Measurements from ENCODE around the gene GPS1. TPM values are rescaled to one million over a fixed set of nuclear protein-coding genes. Genes with fewer than 3 reads are reported as not detected.

Gene GPS1
- total and polyA plus RNA-seq, 9 of the 15 experiments (the other 6 are each of a cell fraction or from before 2014, with no cell fraction given) = 3.1 to 167 (median 69.9) TPM

GRCh38 chr17:82086941-82087906 is 35.5 kb downstream of the GPS1 start:
- 93% methylated on average over 26 of the region's 39 CpGs for WGBS (ENCODE audit: insufficient coverage, low coverage, missing lambda C conversion rate)
- Histone ChIP-seq H3K36me3 (ENCODE audit: control insufficient read depth, insufficient read depth, low read length) (peaks cover 100% of the 10 kb centered on the region; the same call in 2 of the 3 replicates), H3K79me2 (ENCODE audit: control insufficient read depth, insufficient read depth, low read length) (peaks cover 24% of the 10 kb centered on the region; the same call in 2 of the 3 replicates), H3K9ac (ENCODE audit: insufficient read depth in 1 of 2, low read depth in 2 of 2, low read length in 2 of 2) (peak overlapping the region in 1 of 2 experiments; percentile 45; a peak in 1 of 4 replicates), H3K4me1 (replicated peaks in 1 of 2; ENCODE audit: control insufficient read depth in 2 of 2, insufficient read depth in 2 of 2, low read length in 2 of 2) (peaks cover 0 to 66% of the 10 kb centered on the region in 2 experiments; a peak in 1 of 5 replicates), H3K9me3 (replicated peaks; ENCODE audit: control insufficient read depth, insufficient read depth, low read depth, low read length) (no peaks in the 10 kb centered on the region), H3K4me3 (no peak overlapping the region), H3K9me1 (ENCODE audit: control insufficient read depth, insufficient read depth, low read length) (no peaks in the 10 kb centered on the region), H3K4me2 (ENCODE audit: insufficient read depth, low read length) (no peak overlapping the region), H2AFZ (ENCODE audit: low read depth, low read length) (no peak overlapping the region), H4K20me1 (replicated peaks; ENCODE audit: control insufficient read depth, insufficient read depth, low read length) (peaks cover 22% of the 10 kb centered on the region), H3K27me3 (ENCODE audit: control insufficient read depth in 2 of 2, insufficient read depth in 2 of 2, low read length in 2 of 2) (no peaks in the 10 kb centered on the region), H3K27ac (ENCODE audit: extremely low read depth, low read depth, low read length) (no peak overlapping the region)
- FAIRE-seq = no peak
- POLR2A ChIA-PET = interaction anchor here (0.6 to 5.9 kb wide), 6 partner anchors 8 to 24 kb away, joined by 3 to 52 read pairs (median 4); partner anchors contain the start of gene FASN
- intact Hi-C loops (cut with micrococcal nuclease) (no loop called here), in situ Hi-C loops (cut with MboI) (no loop called here)
- no TSS peak for BruUV-seq (replicated peaks)
- CTCF ChIA-PET (ENCODE audit: low intra/inter-chr PET ratio) = no interaction called here
- ATAC-seq = no peak
- no peak for DNase-seq (ENCODE audit: extremely low read depth in 1 of 4, low spot score in 3 of 4)
- TF ChIP-seq ZNF766 (CRISPR knock-in tag; conservative IDR thresholded peaks at IDR 0.05) = no peak
- TF ChIP-seq ETV1 (tag; conservative IDR thresholded peaks at IDR 0.05; ENCODE audit: low read depth) = no peak
- no peak for TF ChIP-seq ZMIZ1 (IDR thresholded peaks at IDR 0.05; ENCODE audit: low read depth in 2 of 2, low read length in 2 of 2)
- TF ChIP-seq CREB3L1 (IDR thresholded peaks at IDR 0.05; ENCODE audit: borderline replicate concordance, low read depth) = no peak
- no peak for TF ChIP-seq L3MBTL2 (IDR thresholded peaks at IDR 0.05)
- TF ChIP-seq MBD1 (CRISPR knock-in tag; IDR thresholded peaks at IDR 0.05) = no peak
- no peak for TF ChIP-seq ATF2 (CRISPR knock-in tag; IDR thresholded peaks at IDR 0.05)
- TF ChIP-seq POLR2A (conservative IDR thresholded peaks at IDR 0.05) = 0 out of 2 replicates have a peak, but pooled peaks have one; percentile 54
- TF ChIP-seq ATF6 (CRISPR knock-in tag; IDR thresholded peaks at IDR 0.05) = no peak

Measured in K562 (cell line).